Measurements from ENCODE around the gene ARHGAP40.

Gene ARHGAP40

GRCh38 chr20:38601216-38602184, at the start of gene ARHGAP40:
ARHGAP40 (plus strand) TSS chr20:38601809.
- DNase-seq: no peak

- DNase-seq: no peak
Measured at GRCh38 chr20:38554986-38555385, 46.6 kb upstream of the ARHGAP40 start.

- DNase-seq: no peak
Measured at GRCh38 chr20:38555395-38555794, 46.2 kb upstream of the ARHGAP40 start.

GRCh38 chr20:38557174-38557573, 44.4 kb upstream of the ARHGAP40 start:
- DNase-seq: no peak

GRCh38 chr20:38558596-38559360, 42.8 kb upstream of the ARHGAP40 start:
- no peak for DNase-seq

- DNase-seq: no peak
Measured at GRCh38 chr20:38559764-38560163, 41.8 kb upstream of the ARHGAP40 start.

- DNase-seq: no peak
Measured at GRCh38 chr20:38563802-38564431, 37.7 kb upstream of the ARHGAP40 start.

- DNase-seq: no peak
Measured at GRCh38 chr20:38564680-38565079, 36.9 kb upstream of the ARHGAP40 start.

- DNase-seq: no peak
Measured at GRCh38 chr20:38566036-38566598, 35.5 kb upstream of the ARHGAP40 start.

- no peak for DNase-seq
Measured at GRCh38 chr20:38569747-38570525, 31.7 kb upstream of the ARHGAP40 start.

GRCh38 chr20:38573413-38573812, 28.2 kb upstream of the ARHGAP40 start:
- no peak for DNase-seq

- no peak for DNase-seq
Measured at GRCh38 chr20:38579219-38579910, 22.2 kb upstream of the ARHGAP40 start.

- DNase-seq: no peak
Measured at GRCh38 chr20:38579921-38580320, 21.7 kb upstream of the ARHGAP40 start.

- DNase-seq: no peak
Measured at GRCh38 chr20:38581013-38581412, 20.6 kb upstream of the ARHGAP40 start, which contains the start of gene ADIG. ADIG (plus strand) TSS chr20:38581197; CDS start chr20:38581251, 54 bp downstream.

GRCh38 chr20:38581830-38582358, 19.7 kb upstream of the ARHGAP40 start:
- DNase-seq: no peak

GRCh38 chr20:38583306-38583705, 18.3 kb upstream of the ARHGAP40 start:
- no peak for DNase-seq

GRCh38 chr20:38584099-38584763, 17.4 kb upstream of the ARHGAP40 start:
- no peak for DNase-seq

- DNase-seq: no peak
Measured at GRCh38 chr20:38585404-38586180, 16.0 kb upstream of the ARHGAP40 start.

- DNase-seq: no peak
Measured at GRCh38 chr20:38586181-38586525, 15.5 kb upstream of the ARHGAP40 start.

- DNase-seq: no peak
Measured at GRCh38 chr20:38588303-38588702, 13.3 kb upstream of the ARHGAP40 start.
